ENCODE measurements around the gene HSPBP1.

The HSPBP1 gene

GRCh38 chr19:55249841-55250240 is 30.1 kb downstream of the HSPBP1 start:
- Histone ChIP-seq H3K27me3 (ENCODE audit: control insufficient read depth, insufficient read depth, low read length) (no peaks in the 10 kb centered on the region), H3K4me3 (ENCODE audit: low read length) (no peak overlapping the region), H3K27ac (ENCODE audit: low read length) (no peak overlapping the region), H3K36me3 (ENCODE audit: control insufficient read depth, low read depth, low read length) (peaks cover 17% of the 10 kb centered on the region), H3K4me1 (ENCODE audit: control insufficient read depth, low read depth, low read length) (no peaks in the 10 kb centered on the region), H3K9ac (ENCODE audit: low read length) (no peak overlapping the region), H3K9me3 (ENCODE audit: control insufficient read depth, low read depth, low read length) (no peaks in the 10 kb centered on the region)

GRCh38 chr19:55248704-55249103 is 31.2 kb downstream of the HSPBP1 start:
- no peaks in the 10 kb centered on the region for H3K27me3 ChIP-seq (ENCODE audit: control insufficient read depth, insufficient read depth, low read length)
- no peaks in the 10 kb centered on the region for H3K9me3 ChIP-seq (ENCODE audit: control insufficient read depth, low read depth, low read length)
- H3K27ac ChIP-seq (ENCODE audit: low read length), result no peak overlapping the region
- no peaks in the 10 kb centered on the region for H3K4me1 ChIP-seq (ENCODE audit: control insufficient read depth, low read depth, low read length)
- no peak overlapping the region for H3K9ac ChIP-seq (ENCODE audit: low read length)
- H3K4me3 ChIP-seq (ENCODE audit: low read length), result no peak overlapping the region
- peaks cover 28% of the 10 kb centered on the region for H3K36me3 ChIP-seq (ENCODE audit: control insufficient read depth, low read depth, low read length)

GRCh38 chr19:55248166-55248675 is 31.7 kb downstream of the HSPBP1 start:
- Histone ChIP-seq H3K4me1 (ENCODE audit: control insufficient read depth, low read depth, low read length) (no peaks in the 10 kb centered on the region), H3K9ac (ENCODE audit: low read length) (no peak overlapping the region), H3K27ac (ENCODE audit: low read length) (no peak overlapping the region), H3K4me3 (ENCODE audit: low read length) (no peak overlapping the region), H3K27me3 (ENCODE audit: control insufficient read depth, insufficient read depth, low read length) (no peaks in the 10 kb centered on the region), H3K9me3 (ENCODE audit: control insufficient read depth, low read depth, low read length) (no peaks in the 10 kb centered on the region), H3K36me3 (ENCODE audit: control insufficient read depth, low read depth, low read length) (peaks cover 32% of the 10 kb centered on the region)

GRCh38 chr19:55247621-55248099 is 32.2 kb downstream of the HSPBP1 start:
- H3K27ac ChIP-seq (ENCODE audit: low read length), result no peak overlapping the region
- H3K9ac ChIP-seq (ENCODE audit: low read length), result no peak overlapping the region

GRCh38 chr19:55246462-55247451 is 33.2 kb downstream of the HSPBP1 start:
- H3K27ac ChIP-seq (ENCODE audit: low read length), result no peak overlapping the region
- no peak overlapping the region for H3K4me3 ChIP-seq (ENCODE audit: low read length)
- H3K4me1 ChIP-seq (ENCODE audit: control insufficient read depth, low read depth, low read length), result no peaks in the 10 kb centered on the region
- H3K36me3 ChIP-seq (ENCODE audit: control insufficient read depth, low read depth, low read length), result peaks cover 35% of the 10 kb centered on the region
- H3K9me3 ChIP-seq (ENCODE audit: control insufficient read depth, low read depth, low read length), result no peaks in the 10 kb centered on the region
- H3K9ac ChIP-seq (ENCODE audit: low read length), result no peak overlapping the region
- no peaks in the 10 kb centered on the region for H3K27me3 ChIP-seq (ENCODE audit: control insufficient read depth, insufficient read depth, low read length)

More at GRCh38 chr19:55247621-55248099, 32.2 kb downstream of the HSPBP1 start:
- Histone ChIP-seq H3K4me3 (ENCODE audit: low read length) (no peak overlapping the region), H3K4me1 (ENCODE audit: control insufficient read depth, low read depth, low read length) (no peaks in the 10 kb centered on the region), H3K36me3 (ENCODE audit: control insufficient read depth, low read depth, low read length) (peaks cover 32% of the 10 kb centered on the region), H3K9me3 (ENCODE audit: control insufficient read depth, low read depth, low read length) (no peaks in the 10 kb centered on the region), H3K27me3 (ENCODE audit: control insufficient read depth, insufficient read depth, low read length) (no peaks in the 10 kb centered on the region)

- Histone ChIP-seq H3K4me3 (ENCODE audit: low read length) (no peak overlapping the region), H3K4me1 (ENCODE audit: control insufficient read depth, low read depth, low read length) (no peaks in the 10 kb centered on the region), H3K27me3 (ENCODE audit: control insufficient read depth, insufficient read depth, low read length) (no peaks in the 10 kb centered on the region), H3K9ac (ENCODE audit: low read length) (no peak overlapping the region), H3K27ac (ENCODE audit: low read length) (no peak overlapping the region), H3K9me3 (ENCODE audit: control insufficient read depth, low read depth, low read length) (no peaks in the 10 kb centered on the region), H3K36me3 (ENCODE audit: control insufficient read depth, low read depth, low read length) (peaks cover 39% of the 10 kb centered on the region)
These were observed 34.5 kb downstream of the HSPBP1 start for GRCh38 chr19:55245236-55245904.

GRCh38 chr19:55244004-55244680 is 35.8 kb downstream of the HSPBP1 start:
- Histone ChIP-seq H3K36me3 (ENCODE audit: control insufficient read depth, low read depth, low read length) (peaks cover 48% of the 10 kb centered on the region), H3K9me3 (ENCODE audit: control insufficient read depth, low read depth, low read length) (no peaks in the 10 kb centered on the region), H3K4me3 (ENCODE audit: low read length) (no peak overlapping the region), H3K4me1 (ENCODE audit: control insufficient read depth, low read depth, low read length) (no peaks in the 10 kb centered on the region), H3K9ac (ENCODE audit: low read length) (no peak overlapping the region), H3K27me3 (ENCODE audit: control insufficient read depth, insufficient read depth, low read length) (no peaks in the 10 kb centered on the region), H3K27ac (ENCODE audit: low read length) (no peak overlapping the region)

GRCh38 chr19:55242517-55242916 is 37.4 kb downstream of the HSPBP1 start:
- Histone ChIP-seq H3K27me3 (ENCODE audit: control insufficient read depth, insufficient read depth, low read length) (no peaks in the 10 kb centered on the region), H3K4me3 (ENCODE audit: low read length) (no peak overlapping the region), H3K9ac (ENCODE audit: low read length) (no peak overlapping the region), H3K36me3 (ENCODE audit: control insufficient read depth, low read depth, low read length) (peaks cover 63% of the 10 kb centered on the region), H3K9me3 (ENCODE audit: control insufficient read depth, low read depth, low read length) (no peaks in the 10 kb centered on the region), H3K4me1 (ENCODE audit: control insufficient read depth, low read depth, low read length) (no peaks in the 10 kb centered on the region), H3K27ac (ENCODE audit: low read length) (no peak overlapping the region)

GRCh38 chr19:55241935-55242464 is 37.9 kb downstream of the HSPBP1 start:
- H3K27ac ChIP-seq (ENCODE audit: low read length), result no peak overlapping the region
- no peak overlapping the region for H3K9ac ChIP-seq (ENCODE audit: low read length)
- H3K27me3 ChIP-seq (ENCODE audit: control insufficient read depth, insufficient read depth, low read length), result no peaks in the 10 kb centered on the region
- H3K4me3 ChIP-seq (ENCODE audit: low read length), result no peak overlapping the region
- H3K9me3 ChIP-seq (ENCODE audit: control insufficient read depth, low read depth, low read length), result no peaks in the 10 kb centered on the region
- H3K36me3 ChIP-seq (ENCODE audit: control insufficient read depth, low read depth, low read length), result peaks cover 69% of the 10 kb centered on the region
- no peaks in the 10 kb centered on the region for H3K4me1 ChIP-seq (ENCODE audit: control insufficient read depth, low read depth, low read length)

GRCh38 chr19:55241143-55241934 is 38.6 kb downstream of the HSPBP1 start:
- H3K9me3 ChIP-seq (ENCODE audit: control insufficient read depth, low read depth, low read length), result no peaks in the 10 kb centered on the region
- H3K4me3 ChIP-seq (ENCODE audit: low read length), result no peak overlapping the region
- H3K36me3 ChIP-seq (ENCODE audit: control insufficient read depth, low read depth, low read length), result peaks cover 69% of the 10 kb centered on the region
- no peak overlapping the region for H3K27ac ChIP-seq (ENCODE audit: low read length)
- no peaks in the 10 kb centered on the region for H3K27me3 ChIP-seq (ENCODE audit: control insufficient read depth, insufficient read depth, low read length)
- no peaks in the 10 kb centered on the region for H3K4me1 ChIP-seq (ENCODE audit: control insufficient read depth, low read depth, low read length)
- no peak overlapping the region for H3K9ac ChIP-seq (ENCODE audit: low read length)
